Measurements from ENCODE around the gene TIMM44. TPM values are rescaled to one million over a fixed set of nuclear protein-coding genes. Genes with fewer than 3 reads are reported as not detected.
"Not testable (repeated sequence)": the region's sequence is repeated elsewhere in the genome, so short reads cannot be mapped to it uniquely, and the experiment has no call there.

Gene TIMM44
- total RNA-seq, 4 donors from 2014 or later, result 61.6 to 111 (median 98.5) TPM

DNA sequence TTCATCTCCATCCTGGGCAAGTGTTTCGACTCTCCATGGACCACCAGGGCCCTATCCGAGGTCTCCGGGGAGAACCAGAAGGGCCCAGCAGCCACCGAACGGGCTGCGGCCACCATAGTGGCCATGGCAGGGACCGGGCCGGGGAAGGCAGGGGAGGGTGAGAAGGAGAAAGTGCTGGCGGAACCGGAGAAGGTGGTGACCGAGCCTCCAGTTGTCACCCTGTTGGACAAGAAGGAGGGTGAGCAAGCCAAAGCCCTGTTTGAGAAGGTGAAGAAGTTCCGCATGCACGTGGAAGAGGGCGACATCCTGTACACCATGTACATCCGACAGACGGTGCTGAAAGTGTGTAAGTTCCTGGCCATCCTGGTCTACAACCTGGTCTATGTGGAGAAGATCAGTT, 44.5 kb downstream of the TIMM44 start:
- 95% methylated on average over 16 of the region's 16 CpGs for WGBS

DNA sequence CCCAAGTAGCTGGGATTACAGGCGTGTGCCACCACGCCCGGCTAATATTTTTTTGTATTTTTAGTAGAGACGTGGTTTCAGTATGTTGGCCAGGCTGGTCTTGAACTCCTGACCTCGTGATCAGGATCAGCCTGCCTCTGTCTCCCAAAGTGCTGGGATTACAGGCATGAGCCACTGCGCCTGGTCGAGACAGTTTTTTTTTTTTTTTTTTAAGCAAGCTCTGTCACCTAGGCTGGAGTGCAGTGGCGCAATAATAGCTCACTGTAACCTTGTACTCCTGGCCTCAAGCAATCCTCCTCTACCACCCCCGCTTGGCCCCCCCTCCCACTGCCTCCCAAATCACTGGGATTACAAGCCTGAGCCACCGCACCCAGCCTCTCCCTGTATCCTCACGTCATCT, 46.2 kb downstream of the TIMM44 start:
- WGBS, result 87% methylated on average over 11 of the region's 11 CpGs
- TF ChIP-seq POLR2A (IDR thresholded peaks at IDR 0.05; ENCODE audit: low read depth) (no peak), EP300 (IDR thresholded peaks at IDR 0.05) (no peak), POLR2AphosphoS5 (IDR thresholded peaks at IDR 0.05) (no peak)
- TF ChIP-seq, protein P1, sequence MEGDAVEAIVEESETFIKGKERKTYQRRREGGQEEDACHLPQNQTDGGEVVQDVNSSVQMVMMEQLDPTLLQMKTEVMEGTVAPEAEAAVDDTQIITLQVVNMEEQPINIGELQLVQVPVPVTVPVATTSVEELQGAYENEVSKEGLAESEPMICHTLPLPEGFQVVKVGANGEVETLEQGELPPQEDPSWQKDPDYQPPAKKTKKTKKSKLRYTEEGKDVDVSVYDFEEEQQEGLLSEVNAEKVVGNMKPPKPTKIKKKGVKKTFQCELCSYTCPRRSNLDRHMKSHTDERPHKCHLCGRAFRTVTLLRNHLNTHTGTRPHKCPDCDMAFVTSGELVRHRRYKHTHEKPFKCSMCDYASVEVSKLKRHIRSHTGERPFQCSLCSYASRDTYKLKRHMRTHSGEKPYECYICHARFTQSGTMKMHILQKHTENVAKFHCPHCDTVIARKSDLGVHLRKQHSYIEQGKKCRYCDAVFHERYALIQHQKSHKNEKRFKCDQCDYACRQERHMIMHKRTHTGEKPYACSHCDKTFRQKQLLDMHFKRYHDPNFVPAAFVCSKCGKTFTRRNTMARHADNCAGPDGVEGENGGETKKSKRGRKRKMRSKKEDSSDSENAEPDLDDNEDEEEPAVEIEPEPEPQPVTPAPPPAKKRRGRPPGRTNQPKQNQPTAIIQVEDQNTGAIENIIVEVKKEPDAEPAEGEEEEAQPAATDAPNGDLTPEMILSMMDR (IDR thresholded peaks at IDR 0.05), result no peak
- intact Hi-C loops (cut with DNase I), result loop anchor here (5.0 kb wide), 1 partner anchor 35 kb away; no protein-coding TSS in a partner anchor

More for the DNA sequence above, 44.5 kb downstream of the TIMM44 start:
- H3K4me3 ChIP-seq, result no peak overlapping the region
- peaks cover 7 to 10% (median 8%) of the 10 kb centered on the region in 4 donors for H3K4me1 ChIP-seq
- intact Hi-C loops (cut with DNase I), result loop anchor here (5.0 kb wide), 1 partner anchor 37 kb away; no protein-coding TSS in a partner anchor
- no peak overlapping the region for H3K27ac ChIP-seq (replicated peaks in 1 of 4)
- no peaks in the 10 kb centered on the region for H3K9me3 ChIP-seq
- no peak for TF ChIP-seq EP300 (IDR thresholded peaks at IDR 0.05)
- TF ChIP-seq POLR2AphosphoS5 (IDR thresholded peaks at IDR 0.05), result no peak
- TF ChIP-seq, protein P1 (IDR thresholded peaks at IDR 0.05), result no peak
- TF ChIP-seq POLR2A (IDR thresholded peaks at IDR 0.05; ENCODE audit: low read depth), result no peak
- H3K27me3 ChIP-seq, result peaks cover 0 to 26% (median 2%) of the 10 kb centered on the region in 4 donors
- DNase-seq (ENCODE audit: extremely low spot score), result no peak
- H3K36me3 ChIP-seq, result no peaks in the 10 kb centered on the region

DNA sequence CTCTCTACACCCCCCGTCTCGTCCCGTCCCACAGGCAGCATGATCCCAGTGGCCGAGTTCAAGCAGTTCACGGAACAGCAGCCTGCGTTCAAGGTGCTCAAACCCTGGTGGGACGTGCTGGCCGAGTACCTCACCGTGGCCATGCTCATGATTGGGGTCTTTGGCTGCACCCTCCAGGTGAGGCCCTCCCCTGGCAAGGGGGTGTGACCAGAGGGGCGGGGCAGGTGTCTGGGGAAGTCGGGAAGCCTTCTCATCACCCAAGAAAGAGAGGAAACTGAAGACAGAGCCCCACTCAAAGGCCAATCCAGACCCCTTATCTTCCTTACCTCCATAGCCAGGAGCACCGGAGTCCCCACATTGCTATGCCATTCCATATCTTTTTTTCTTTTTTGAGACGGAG, 47.9 kb downstream of the TIMM44 start:
- WGBS, result 88% methylated on average over 6 of the region's 13 CpGs
- Histone ChIP-seq H3K4me3 (no peak overlapping the region), H3K36me3 (no peaks in the 10 kb centered on the region), H3K27me3 (peaks cover 0 to 47% (median 4%) of the 10 kb centered on the region in 4 donors), H3K9me3 (no peaks in the 10 kb centered on the region), H3K4me1 (no peaks in the 10 kb centered on the region), H3K27ac (replicated peaks in 1 of 4) (no peak overlapping the region)
- intact Hi-C loops (cut with DNase I), result loop anchor here (5.0 kb wide), 1 partner anchor 33 kb away; no protein-coding TSS in a partner anchor
- TF ChIP-seq POLR2A (IDR thresholded peaks at IDR 0.05; ENCODE audit: low read depth) (no peak), EP300 (IDR thresholded peaks at IDR 0.05) (no peak), POLR2AphosphoS5 (IDR thresholded peaks at IDR 0.05) (no peak)
- TF ChIP-seq, protein P1 (IDR thresholded peaks at IDR 0.05), result no peak
- no peak for DNase-seq (ENCODE audit: extremely low spot score)

More for the DNA sequence above, 46.2 kb downstream of the TIMM44 start:
- H3K27ac ChIP-seq (replicated peaks in 1 of 4), result no peak overlapping the region
- no peaks in the 10 kb centered on the region for H3K4me1 ChIP-seq
- no peaks in the 10 kb centered on the region for H3K9me3 ChIP-seq
- H3K36me3 ChIP-seq, result no peaks in the 10 kb centered on the region
- DNase-seq (ENCODE audit: extremely low spot score), result no peak
- H3K4me3 ChIP-seq, result no peak overlapping the region
- H3K27me3 ChIP-seq, result peaks cover 0 to 43% (median 4%) of the 10 kb centered on the region in 4 donors

DNA sequence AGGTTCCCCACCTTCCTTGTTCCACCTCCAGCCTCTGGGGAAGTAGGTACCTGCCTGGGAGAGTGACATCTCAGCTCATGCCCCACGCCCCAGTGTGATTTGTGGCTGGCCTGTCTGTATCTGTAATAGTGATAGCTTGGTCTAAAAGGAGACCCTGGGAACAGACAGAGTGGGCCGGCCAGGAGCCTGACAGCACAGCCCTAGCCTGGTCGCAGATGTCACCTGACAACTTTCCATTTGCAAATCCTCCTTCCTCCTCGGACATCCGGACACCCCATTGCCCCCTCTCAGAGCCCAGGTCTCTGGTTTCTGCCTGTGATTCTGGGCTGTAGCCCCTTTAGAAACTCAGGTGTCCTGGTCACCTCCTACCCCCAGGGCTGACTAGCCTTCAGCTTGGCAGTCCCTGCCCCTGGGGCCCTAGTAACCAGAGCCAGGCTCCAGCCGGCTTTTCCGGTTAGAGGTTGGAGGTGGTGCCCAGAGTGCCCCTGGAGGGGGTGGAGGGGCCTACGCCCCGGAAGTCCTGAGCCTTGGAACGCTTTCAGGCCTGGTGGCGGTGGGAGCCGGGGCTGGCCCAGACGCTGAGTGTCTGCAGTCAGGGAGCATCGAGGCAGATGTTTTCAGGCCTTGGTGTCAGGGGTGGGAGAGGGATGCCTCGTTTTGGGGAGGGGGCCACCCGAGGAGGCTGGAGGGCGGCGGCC, 48.7 kb downstream of the TIMM44 start:
- H3K27ac ChIP-seq (replicated peaks in 1 of 4), result no peak overlapping the region
- no peak for TF ChIP-seq POLR2AphosphoS5 (IDR thresholded peaks at IDR 0.05)
- TF ChIP-seq EP300 (IDR thresholded peaks at IDR 0.05), result no peak
- no peak for TF ChIP-seq POLR2A (IDR thresholded peaks at IDR 0.05; ENCODE audit: low read depth)
- TF ChIP-seq, protein P1 (IDR thresholded peaks at IDR 0.05), result no peak

DNA sequence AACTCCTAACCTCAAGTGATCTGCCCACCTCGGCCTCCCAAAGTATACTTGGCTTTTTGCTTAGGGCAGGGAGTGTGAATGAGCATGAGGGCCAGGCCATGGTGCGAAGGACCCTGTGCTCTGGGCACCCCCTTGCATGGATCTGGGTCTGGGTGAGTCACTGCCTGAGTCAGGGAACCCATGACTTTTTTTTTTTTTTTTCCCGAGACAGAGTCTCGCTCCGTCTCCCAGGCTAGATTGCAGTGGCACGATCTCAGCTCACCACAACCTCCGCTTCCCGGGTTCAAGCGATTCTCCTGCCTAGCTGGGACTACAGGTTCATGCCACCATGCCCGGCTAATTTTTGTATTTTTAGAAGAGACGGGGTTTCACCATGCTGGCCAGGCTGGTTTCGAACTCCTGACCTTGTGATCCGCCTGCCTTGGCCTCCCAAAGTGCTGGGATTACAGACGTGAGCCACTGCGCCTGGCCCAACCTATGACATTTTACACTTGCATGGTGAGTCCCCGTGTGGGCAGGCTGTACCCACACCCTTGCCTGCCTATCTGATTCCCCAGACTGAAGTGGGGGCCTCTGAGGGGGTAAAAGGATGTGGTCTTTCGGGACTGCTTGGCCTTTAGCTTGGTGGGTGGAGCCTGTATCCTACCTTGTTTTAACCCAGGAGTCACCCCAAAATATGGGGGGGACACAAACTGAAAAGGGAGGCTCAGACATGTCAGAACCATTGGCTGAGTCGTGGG, 49.9 kb downstream of the TIMM44 start:
- 79% methylated on average over 18 of the region's 18 CpGs for WGBS

More for the DNA sequence above, 48.7 kb downstream of the TIMM44 start:
- Histone ChIP-seq H3K36me3 (no peaks in the 10 kb centered on the region), H3K9me3 (no peaks in the 10 kb centered on the region), H3K4me3 (no peak overlapping the region), H3K4me1 (no peaks in the 10 kb centered on the region), H3K27me3 (peaks cover 0 to 49% (median 4%) of the 10 kb centered on the region in 4 donors)
- intact Hi-C loops (cut with DNase I), result loop anchor here (5.0 kb wide), 1 partner anchor 32 kb away; no protein-coding TSS in a partner anchor
- DNase-seq (ENCODE audit: extremely low spot score), result no peak
- WGBS, result 63% methylated on average over 8 of the region's 18 CpGs

More for the DNA sequence above, 49.9 kb downstream of the TIMM44 start:
- DNase-seq (ENCODE audit: extremely low spot score); H3K36me3 ChIP-seq; H3K4me1 ChIP-seq; H3K4me3 ChIP-seq; intact Hi-C loops (cut with DNase I); H3K9me3 ChIP-seq; H3K27ac ChIP-seq (replicated peaks in 1 of 4): not testable (repeated sequence)
- peaks cover 0 to 53% (median 7%) of the 10 kb centered on the region in 4 donors for H3K27me3 ChIP-seq

Data from esophagus muscularis mucosa (tissue), 4 donors.